ENCODE data around the gene AK1. TPM values are rescaled to one million over a fixed set of nuclear protein-coding genes. Genes with fewer than 3 reads are reported as not detected.

AK1 gene
- total RNA-seq, 1 experiment from 2014 or later = 61.1 TPM

DNA sequence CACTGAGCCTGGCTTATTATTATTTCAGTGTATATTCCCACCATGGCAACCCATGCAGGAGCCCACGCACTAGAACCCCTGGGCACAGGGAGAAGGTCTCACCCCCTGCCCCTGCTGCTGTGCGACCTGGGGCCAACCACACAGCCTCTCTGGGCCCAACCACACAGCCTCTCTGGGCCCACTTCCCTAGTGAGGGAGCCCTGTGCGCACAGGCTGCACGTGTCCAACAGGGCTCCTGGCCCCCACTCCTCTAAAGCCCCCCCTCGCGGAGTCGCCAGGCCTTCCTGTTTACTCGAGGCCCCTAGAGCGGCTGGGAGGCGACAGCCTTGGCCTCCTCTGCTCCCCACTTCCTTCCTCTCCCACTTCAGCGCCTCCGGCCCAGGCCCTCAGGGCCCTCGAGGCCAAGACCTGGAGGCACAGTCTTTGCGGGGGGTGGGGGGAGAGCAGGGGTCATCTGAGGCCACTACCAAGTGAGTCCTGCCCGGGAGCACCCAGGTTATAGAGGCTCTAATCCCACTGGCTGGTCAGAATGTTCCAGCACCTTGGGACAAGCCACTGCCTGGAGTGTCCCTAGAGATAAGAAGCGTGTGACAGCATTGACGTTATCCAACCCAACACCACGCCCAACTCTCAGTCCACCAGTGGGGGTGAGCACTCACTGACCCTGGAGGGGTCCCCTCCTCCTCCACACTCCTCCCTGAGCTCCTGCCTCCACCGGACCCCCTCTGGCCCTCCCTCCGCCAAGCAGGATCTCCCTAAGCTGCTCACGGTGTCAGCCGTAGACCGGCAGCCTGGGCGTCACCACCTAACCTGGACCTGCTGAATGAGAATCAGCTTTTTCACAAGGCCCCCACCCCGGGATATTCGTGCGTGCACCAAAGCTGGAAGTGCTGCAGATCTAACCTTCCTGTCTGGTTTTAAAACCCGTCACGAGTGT, 15.1 kb downstream of the AK1 start:
- no peak for TF ChIP-seq ELF1 (IDR thresholded peaks at IDR 0.05; ENCODE audit: borderline replicate concordance, low read depth)
- TF ChIP-seq JUND (IDR thresholded peaks at IDR 0.05) = no peak
- TF ChIP-seq POLR2A (IDR thresholded peaks at IDR 0.05; ENCODE audit: borderline replicate concordance, extremely low read depth, insufficient read depth, insufficient read length) = no peak
- no peak for TF ChIP-seq YY1 (IDR thresholded peaks at IDR 0.05; ENCODE audit: extremely low read depth, insufficient replicate concordance, low read depth, low read length)
- no peak for TF ChIP-seq ZFX (IDR thresholded peaks at IDR 0.05)
- no peak for TF ChIP-seq CEBPB (IDR thresholded peaks at IDR 0.05; ENCODE audit: low read depth)
- TF ChIP-seq, protein P1, sequence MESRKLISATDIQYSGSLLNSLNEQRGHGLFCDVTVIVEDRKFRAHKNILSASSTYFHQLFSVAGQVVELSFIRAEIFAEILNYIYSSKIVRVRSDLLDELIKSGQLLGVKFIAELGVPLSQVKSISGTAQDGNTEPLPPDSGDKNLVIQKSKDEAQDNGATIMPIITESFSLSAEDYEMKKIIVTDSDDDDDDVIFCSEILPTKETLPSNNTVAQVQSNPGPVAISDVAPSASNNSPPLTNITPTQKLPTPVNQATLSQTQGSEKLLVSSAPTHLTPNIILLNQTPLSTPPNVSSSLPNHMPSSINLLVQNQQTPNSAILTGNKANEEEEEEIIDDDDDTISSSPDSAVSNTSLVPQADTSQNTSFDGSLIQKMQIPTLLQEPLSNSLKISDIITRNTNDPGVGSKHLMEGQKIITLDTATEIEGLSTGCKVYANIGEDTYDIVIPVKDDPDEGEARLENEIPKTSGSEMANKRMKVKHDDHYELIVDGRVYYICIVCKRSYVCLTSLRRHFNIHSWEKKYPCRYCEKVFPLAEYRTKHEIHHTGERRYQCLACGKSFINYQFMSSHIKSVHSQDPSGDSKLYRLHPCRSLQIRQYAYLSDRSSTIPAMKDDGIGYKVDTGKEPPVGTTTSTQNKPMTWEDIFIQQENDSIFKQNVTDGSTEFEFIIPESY (IDR thresholded peaks at IDR 0.05; ENCODE audit: extremely low read depth, insufficient replicate concordance, low read length) = no peak
- TF ChIP-seq, protein P2, sequence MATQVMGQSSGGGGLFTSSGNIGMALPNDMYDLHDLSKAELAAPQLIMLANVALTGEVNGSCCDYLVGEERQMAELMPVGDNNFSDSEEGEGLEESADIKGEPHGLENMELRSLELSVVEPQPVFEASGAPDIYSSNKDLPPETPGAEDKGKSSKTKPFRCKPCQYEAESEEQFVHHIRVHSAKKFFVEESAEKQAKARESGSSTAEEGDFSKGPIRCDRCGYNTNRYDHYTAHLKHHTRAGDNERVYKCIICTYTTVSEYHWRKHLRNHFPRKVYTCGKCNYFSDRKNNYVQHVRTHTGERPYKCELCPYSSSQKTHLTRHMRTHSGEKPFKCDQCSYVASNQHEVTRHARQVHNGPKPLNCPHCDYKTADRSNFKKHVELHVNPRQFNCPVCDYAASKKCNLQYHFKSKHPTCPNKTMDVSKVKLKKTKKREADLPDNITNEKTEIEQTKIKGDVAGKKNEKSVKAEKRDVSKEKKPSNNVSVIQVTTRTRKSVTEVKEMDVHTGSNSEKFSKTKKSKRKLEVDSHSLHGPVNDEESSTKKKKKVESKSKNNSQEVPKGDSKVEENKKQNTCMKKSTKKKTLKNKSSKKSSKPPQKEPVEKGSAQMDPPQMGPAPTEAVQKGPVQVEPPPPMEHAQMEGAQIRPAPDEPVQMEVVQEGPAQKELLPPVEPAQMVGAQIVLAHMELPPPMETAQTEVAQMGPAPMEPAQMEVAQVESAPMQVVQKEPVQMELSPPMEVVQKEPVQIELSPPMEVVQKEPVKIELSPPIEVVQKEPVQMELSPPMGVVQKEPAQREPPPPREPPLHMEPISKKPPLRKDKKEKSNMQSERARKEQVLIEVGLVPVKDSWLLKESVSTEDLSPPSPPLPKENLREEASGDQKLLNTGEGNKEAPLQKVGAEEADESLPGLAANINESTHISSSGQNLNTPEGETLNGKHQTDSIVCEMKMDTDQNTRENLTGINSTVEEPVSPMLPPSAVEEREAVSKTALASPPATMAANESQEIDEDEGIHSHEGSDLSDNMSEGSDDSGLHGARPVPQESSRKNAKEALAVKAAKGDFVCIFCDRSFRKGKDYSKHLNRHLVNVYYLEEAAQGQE (IDR thresholded peaks at IDR 0.05; ENCODE audit: low read depth) = no peak
- ATAC-seq = 0 out of 2 replicates have a peak, but pooled peaks have one; percentile 14

More for the DNA sequence above, 15.1 kb downstream of the AK1 start:
- Histone ChIP-seq H3K27ac (ENCODE audit: low read depth, low read length) (no peak overlapping the region), H4K20me1 (ENCODE audit: insufficient read depth) (no peaks in the 10 kb centered on the region), H3K9me3 (ENCODE audit: control insufficient read depth in 1 of 2, insufficient read depth in 1 of 2, low read depth in 1 of 2, low read length in 2 of 2) (no peaks in the 10 kb centered on the region), H2AFZ (ENCODE audit: low read depth, low read length, poor library complexity, severe bottlenecking) (no peak overlapping the region), H3K4me2 (ENCODE audit: low read length) (no peak overlapping the region), H3K9me2 (ENCODE audit: insufficient read depth) (no peaks in the 10 kb centered on the region), H3K4me1 (ENCODE audit: control insufficient read depth in 1 of 2, insufficient read depth in 2 of 2, low read length in 2 of 2) (no peaks in the 10 kb centered on the region), H3K79me2 (ENCODE audit: insufficient read depth, low read length) (no peaks in the 10 kb centered on the region), H3K36me3 (ENCODE audit: control insufficient read depth in 1 of 2, insufficient read depth in 2 of 2, low read length in 2 of 2) (no peaks in the 10 kb centered on the region), H3K4me3 (replicated peaks in 1 of 2; ENCODE audit: low read depth in 1 of 2, low read length in 2 of 2) (no peak overlapping the region), H3K27me3 (ENCODE audit: insufficient read depth, low read length) (no peaks in the 10 kb centered on the region), H3K9ac (ENCODE audit: low read length) (no peak overlapping the region)
- no peak for DNase-seq (ENCODE audit: low read depth, low spot score)
- intact Hi-C loops (cut with micrococcal nuclease) = no loop called here
- ChIA-PET CTCF (no interaction called here), POLR2A (no interaction called here), RAD21 (ENCODE audit: low non-redundant PET in 1 of 2, low total read pairs in 2 of 2, uncharacterized antibody in 2 of 2, unreplicated experiment in 2 of 2) (no interaction called here)
- BruUV-seq (replicated peaks) = no TSS peak
